GM18511 (cell line): Measurements from ENCODE around the gene LRWD1.
A peak's percentile ranks its signal among the peaks of the same experiment; 100 is the strongest.
"Not testable (repeated sequence)": the region's sequence is repeated elsewhere in the genome, so short reads cannot be mapped to it uniquely, and the experiment has no call there.

Experiments used
- ATAC-seq: cut with Tn5 transposase; IDR thresholded peaks from one replicate; pipeline ENCODE4 v1.9.1; 2021; ENCODE audit warnings: mild to moderate bottlenecking, moderate library complexity; ENCODE audit not compliant: unreplicated experiment

Gene LRWD1

DNA sequence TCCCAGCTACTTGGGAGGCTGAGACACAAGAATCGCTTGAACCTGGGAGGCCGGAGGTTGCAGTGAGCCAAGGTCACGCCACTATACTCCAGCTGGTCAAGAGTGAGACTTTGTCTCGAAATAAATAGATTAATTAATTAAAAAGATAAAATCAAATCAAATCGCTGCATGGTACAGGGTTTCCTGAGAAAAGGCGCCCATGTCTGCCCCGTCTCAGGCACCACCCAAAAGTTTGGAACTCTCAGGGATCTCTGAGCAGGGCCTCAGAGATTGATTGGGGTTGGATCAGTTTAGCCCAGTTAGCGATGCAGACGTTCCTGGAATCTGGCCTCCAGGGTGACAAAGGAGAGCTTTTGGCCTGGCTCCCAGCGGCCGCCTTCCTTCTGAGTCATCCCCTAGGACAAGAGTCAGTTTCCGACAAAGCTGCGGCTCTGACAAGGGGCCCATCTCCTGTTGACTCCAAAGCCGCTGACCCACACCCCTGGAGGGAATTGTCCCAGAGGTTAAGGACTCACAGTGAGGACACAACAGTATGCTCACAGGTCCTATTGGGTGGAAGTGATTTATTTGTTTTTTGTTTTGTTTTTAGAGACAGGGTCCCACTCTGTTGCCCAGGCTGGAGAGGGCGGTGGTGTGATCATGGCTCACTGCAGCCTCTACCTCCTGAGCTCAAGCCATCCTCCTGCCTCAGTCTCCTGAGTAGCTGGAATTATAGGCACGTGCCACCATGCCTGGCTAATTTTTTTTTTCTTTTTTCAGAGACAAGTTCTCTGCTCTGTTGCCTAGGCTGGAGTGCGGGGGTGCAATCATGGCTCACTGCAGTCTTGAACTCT lies 24.6 kb upstream of the LRWD1 start:
- no peak for ATAC-seq

DNA sequence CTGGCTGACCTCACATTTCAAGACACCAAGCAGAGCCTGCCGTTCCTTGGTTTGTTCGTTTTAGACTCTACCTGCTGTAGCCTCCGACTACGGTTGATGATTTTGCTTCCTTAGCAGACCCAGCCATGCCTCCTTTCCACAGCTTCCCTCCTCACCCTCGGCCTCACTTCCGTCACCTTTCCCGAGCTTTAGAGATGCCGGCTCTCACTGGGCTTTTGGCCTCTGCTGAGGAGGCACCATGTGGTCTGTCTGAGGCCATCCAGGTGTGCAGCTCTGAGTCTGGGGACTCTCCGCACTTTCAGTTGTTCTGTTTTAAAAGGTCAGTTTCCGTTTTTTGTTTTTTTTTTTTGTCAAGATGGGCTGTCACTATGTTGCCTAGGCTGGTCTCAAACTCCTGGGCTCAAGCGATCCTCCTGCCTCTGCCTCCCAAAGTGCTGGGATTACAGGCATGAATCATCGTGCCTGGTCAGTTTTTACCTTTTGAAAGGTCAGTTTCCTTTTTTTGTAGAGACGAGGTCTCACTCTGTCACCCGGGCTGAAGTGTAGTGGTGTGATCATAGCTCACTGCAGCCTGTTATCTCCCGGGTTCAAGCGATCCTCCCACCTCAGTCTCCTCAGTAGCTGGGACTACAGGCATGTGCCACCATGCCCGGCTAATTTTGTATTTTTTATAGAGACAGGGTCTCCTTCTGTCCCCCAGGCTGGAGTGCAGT lies 19.7 kb upstream of the LRWD1 start:
- peak; percentile 48 for ATAC-seq

DNA sequence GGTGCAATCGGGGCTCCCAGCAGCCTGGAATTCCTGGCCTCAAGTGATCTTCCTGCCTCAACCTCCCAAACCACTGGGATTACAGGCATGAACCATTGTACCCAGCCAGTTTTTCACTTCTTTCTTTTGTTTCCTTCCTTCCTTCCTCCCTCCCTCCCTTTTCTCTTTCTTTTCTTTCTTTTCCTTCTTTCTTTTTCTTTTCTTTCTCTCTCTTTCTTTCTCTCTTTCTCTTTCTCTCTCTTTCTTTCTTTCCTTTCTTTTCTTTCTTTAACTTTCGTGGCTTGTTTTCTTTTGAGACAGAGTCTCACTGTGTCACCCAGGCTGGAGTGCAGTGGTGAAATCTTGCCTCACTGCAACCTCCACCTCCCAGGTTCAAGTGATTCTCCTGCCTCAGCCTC lies 19.1 kb upstream of the LRWD1 start:
- ATAC-seq = no peak

DNA sequence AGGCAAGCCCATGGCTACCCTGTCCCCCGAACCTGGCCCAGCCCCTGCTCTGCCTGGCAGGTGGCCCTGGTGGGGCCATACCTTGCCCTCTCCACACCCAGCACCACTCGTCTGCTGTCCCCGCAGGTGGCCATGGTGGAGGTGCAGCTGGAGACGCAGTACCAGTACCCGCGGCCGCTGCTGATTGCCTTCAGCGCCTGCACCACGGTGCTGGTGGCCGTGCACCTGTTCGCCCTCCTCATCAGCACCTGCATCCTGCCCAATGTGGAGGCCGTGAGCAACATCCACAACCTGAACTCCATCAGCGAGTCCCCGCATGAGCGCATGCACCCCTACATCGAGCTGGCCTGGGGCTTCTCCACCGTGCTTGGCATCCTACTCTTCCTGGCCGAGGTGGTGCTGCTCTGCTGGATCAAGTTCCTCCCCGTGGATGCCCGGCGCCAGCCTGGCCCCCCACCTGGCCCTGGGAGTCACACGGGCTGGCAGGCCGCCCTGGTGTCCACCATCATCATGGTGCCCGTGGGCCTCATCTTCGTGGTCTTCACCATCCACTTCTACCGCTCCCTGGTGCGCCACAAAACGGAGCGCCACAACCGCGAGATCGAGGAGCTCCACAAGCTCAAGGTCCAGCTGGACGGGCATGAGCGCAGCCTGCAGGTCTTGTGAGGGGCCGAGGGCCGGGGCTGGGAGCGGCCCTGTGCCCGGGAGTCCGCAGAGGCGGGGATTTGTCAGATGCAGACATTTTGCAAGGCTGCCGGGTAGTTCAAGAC lies 18.2 kb upstream of the LRWD1 start:
- ATAC-seq = no peak

DNA sequence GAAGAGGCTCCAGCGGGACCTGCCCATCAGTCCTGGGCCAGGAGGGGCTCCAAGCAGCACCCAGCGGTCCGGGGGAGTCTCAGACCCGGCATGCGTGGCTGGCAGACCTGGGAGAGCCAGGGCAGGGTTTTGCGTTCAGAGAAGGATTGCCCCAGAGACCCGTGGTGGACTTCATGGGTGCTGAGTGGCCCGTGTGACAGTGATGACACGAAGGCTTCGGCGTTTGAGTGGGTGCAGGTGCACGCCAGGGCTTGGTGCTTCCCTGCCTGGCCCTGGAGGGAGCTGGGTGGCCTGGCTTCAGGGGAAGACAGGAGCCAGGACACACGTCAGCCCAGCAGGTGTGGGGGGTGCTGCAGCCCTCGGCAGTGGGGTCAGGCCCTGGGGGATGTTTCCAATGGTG lies 17.5 kb upstream of the LRWD1 start:
- ATAC-seq = no peak

DNA sequence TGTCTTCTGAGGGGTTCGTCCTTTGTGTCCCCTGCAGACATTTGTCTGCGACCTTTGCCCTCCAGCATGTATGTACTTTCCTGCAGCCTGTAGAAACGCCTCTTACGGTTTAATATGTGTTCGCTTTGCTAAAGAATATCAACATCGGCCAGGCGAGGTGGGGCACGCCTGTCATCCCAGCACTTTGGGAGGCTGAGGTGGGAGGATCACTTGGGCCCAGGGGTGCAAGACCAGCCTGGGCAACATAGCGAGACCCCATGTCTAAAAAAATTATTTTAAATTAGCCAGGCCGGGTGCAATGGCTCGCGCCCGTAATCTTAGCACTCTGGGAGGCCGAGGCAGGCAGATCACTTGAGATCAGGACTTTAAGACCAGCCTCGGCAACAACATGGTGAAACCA lies 15.6 kb upstream of the LRWD1 start:
- ATAC-seq = no peak

DNA sequence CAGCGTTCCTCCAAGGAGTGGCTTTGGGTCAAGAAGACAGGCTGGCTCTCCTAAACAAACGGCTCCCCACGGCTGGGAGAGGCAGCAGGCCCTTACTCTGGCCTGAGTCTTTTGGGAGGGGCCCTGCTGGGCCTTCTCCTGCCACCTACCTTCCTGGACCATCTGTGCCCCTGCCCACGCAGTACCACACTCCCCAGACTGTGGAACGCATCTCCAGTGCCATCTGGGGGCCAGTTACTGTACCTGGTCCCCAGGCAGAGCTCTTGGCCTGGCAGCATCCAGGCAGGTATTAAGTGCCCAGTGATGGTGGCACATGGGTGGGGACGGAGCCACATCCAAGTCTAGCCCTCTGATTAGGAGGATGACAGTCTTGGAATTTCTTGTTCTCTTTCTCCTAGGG lies 14.5 kb upstream of the LRWD1 start:
- no peak for ATAC-seq

DNA sequence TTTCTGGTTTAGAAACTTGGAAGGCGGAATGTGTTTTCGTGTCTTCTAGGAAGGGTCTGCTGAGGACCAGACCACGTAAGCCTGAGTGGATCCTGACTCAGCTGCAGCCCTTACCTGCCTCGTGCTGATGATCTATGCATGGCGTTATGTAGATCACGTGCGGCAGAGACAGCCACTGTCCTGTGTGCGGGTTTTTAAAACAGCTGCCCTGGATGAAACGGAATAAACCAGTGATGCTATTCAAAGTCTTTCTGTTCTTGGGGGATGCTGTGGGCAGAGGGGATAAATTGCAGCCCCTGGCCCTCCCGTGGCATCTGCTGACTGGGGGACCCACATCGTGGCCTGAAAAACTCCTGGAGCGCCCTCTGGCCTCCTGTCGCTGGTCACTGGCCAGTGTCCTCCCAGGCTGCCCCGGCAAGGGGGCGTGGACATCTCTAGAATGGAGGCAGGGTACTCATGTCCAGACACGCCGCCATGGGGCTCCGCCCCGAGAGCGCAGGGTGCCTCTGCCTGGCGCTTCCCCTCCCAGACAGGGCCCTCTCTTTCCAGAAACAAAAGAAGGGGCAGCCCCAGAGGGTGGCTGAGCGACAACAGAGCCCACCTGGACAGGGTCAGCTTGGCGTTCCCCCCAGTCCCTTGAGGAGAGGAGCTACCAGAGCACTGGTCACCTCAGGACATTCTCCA lies 13.3 kb upstream of the LRWD1 start:
- ATAC-seq = no peak

DNA sequence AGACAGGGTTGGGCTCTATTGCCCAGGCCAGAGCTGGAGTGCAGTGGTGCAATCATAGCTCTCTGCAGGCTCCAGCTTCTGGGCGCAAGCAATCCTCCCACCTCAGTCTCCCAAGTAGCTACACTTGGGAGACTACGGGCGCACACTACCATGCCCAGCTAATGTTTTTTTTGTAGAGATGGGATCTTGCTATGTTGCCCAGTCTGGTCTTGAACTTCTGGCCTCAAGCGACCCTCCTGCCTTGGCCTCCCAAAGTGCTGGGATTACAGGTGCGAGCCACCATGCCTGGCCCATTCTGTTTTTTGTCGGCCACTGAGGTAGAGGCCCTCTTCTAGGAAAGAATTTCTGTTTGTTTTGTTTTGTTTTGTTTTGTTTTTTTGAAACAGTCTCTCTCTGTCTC lies 12.3 kb upstream of the LRWD1 start:
- no peak for ATAC-seq

DNA sequence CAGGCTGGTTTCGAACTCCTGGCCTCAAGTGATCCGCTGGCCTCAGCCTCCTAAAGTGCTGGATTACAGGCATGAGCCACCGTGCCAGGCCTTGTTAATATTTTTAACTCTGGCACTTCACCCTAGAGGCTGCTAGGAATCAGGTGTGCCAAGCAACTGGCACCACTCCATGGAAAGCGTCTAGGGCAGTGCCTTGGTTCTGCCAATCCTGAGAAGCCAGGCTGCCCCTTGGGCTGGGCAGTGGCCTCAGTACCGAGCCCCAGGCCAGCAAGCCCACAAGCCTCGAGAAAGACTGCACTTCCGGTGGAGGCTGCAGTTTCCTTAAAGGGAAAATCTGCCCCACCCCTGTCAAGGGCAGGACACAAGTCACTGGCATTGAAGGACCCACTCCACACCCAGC lies 11.5 kb upstream of the LRWD1 start:
- ATAC-seq = no peak

DNA sequence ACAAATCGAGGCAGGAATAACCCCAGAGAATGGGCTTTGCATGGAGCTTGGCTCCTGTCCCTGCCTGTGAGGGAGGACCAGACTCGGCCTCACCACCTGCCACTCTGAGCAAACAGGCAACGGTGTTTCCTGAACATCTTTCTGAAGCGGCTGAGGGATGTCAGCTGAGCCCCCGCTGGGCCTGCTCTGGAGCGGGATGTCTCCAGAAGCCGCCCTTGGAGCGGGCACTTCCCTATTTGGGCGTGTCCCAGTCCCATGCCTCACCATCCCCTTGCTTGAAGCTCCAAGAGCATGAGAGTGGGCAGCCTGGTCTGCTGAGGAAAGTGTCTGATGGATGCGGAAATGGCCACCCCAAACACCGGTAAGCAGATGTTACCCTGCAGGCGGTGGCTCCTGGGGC lies 10.3 kb upstream of the LRWD1 start:
- no peak for ATAC-seq

DNA sequence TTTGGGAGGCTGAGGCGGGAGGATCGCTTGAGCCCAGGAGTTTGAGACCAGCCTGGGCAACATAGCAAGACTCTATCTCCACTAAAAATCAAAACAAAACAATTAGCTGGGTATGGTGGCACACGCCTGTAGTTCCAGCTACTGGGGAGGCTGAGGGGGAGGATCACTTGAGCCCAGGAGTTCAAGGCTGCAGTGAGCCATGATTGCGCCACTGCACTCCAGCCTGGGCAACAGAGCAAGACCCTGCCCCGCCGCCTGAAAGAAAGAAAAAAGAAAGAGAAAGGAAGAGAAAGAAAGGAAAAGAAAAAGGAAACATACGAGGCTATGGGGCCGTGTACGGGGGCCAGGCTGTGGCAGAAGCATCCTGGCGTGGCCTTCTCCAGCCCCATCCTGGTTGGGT lies 9.9 kb upstream of the LRWD1 start:
- ATAC-seq = not testable (repeated sequence)

DNA sequence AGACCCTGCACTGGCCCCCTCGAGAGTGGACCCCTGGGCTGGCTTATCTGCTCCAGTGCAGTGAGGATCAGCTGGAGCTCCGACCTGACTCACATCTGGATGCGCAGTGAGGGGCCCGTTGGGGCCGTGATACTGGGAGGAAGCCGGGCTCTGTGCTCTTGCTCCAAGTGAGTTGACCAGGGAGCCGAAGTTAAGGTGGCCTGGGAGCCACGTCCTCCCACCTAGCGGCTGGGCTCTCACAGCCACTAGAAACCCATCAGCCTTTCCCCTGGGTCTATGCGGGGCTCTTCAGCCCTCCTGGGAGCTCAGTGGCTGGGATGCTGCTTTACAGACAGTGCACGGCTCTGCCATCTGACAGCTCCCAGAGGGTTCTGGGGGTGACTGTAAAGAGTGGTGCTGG lies 9.2 kb upstream of the LRWD1 start:
- ATAC-seq = no peak

DNA sequence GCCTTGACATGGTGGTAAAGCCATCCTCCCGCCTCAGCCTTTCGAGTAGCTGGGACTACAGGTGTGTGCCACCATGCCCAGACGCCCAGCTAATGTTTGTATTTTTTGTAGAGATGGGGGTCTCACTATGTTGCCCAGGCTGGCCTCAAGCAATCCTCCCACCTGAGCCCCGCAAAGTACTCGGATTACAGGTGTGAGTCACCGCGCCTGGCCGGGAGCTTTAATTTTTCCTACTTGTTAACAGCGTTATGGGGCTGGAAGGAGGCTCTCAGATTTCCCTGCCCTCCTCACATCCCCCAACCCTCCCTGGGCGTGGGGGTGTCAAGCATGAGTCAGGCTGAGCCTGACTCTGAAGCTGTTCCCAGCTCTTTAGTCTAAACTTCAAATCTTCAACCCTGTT lies 8.5 kb upstream of the LRWD1 start:
- no peak for ATAC-seq

DNA sequence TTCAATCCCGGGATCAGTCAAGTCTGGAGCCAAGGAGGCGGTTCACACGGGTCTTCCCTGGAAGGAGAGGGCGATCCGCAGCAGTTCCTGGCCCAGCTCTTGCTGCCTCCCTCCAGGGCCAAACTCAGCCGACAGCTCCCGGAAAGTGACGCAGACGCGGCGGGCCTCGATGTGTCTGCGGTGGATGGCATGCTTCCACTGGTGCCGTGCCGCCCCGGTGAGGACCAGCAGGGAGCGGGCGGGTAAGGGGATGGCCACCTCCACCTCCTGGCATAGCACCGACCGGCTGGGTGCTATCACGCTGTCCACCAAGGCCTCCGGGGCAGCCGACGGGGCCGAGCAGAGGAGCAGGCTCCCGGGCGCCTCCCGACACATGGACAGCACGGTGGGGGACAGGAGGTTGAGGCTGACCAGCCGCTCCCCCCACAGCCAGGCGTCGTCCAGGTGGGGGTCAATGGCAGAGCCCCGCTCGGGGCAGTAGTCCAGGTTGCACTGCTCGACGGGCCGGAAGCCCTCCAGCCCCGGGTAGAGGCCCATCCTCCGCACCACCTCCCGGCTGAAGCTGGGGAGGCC lies 7.3 kb upstream of the LRWD1 start:
- ATAC-seq = no peak

DNA sequence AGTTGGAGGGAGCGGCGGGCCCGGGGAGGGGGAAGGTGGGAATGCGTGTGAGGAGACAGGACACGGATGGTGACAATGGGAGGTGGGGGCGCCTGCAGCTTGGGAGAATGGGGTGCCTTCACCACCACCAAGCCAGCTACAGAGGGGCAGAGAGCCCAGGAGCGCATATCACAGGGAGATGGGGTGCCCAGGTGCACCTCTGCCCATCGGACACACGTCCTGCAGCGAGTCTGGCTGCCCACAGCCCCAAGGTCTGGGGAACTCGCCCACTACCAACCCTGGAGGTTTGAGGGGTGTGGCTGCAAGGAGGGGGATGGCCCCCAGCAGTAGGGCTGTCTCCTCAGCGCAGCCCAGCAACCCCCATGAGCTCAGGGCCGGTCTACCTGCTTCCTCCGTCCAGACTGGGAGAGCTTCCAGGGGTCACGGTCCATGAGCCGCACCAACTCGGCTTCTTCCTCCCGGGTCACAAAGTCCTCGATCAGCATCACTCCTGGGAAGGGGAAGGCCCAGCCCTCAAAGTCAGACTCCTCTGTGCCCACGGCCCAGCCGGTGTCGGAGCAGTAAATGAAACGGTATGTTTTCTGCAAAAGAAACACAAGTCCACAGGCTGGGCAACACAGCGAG lies 5.5 kb upstream of the LRWD1 start:
- no peak for ATAC-seq

DNA sequence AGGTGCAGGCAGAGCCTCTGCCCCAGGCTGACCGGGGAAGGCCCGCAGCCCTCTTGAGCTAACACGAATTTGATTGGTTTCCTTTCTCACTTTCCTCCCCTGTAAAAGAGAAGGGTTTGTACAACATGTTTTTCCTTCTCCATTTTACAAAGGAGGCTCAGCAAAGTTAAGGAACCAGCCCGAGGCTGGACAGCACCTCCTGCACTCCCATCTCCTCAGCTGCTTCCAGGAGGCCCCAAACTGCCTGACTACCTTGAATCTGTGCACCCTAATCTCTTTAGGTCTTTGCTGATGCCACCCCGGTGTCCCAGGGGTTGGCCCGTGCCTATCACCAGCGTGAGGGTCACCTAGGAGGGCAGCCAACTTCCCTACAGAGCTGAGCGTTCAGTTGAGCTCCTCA lies 4.3 kb upstream of the LRWD1 start:
- no peak for ATAC-seq

DNA sequence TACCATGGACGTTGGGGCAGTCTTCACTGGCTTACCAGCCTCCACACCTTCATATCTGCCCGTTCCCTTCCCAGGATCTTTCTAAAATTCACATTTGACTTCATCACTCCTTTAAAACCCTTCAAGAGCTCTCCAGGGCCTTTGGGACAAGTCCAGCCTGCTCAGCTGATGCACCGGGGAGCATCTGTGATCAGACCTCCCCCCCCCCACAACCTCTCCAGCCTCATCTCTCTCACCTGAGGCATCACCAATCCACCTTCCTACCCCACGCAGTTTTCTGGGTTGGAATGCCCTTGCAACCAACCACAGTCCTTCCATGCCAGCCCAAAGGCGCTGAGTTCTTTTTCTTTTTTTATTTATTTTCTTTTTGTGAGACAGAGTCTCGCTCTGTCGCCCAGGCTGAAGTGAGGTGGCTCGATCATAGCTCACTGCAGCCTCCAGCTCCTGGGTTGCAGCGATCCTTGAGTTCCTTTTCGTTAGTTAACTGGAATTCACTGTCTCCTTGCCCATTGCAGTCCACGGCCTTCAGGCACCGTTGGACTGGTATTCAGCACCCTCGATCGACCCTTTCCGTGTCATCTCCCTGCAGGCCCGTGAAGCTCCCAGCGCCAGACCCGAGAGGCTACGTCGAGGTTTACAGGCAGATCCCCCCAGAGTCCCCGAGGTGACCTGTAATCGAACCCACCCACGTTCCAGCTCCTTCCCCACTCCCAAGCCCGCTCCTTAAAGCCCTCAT lies 775 bp upstream of the LRWD1 start:
- no peak for ATAC-seq

DNA sequence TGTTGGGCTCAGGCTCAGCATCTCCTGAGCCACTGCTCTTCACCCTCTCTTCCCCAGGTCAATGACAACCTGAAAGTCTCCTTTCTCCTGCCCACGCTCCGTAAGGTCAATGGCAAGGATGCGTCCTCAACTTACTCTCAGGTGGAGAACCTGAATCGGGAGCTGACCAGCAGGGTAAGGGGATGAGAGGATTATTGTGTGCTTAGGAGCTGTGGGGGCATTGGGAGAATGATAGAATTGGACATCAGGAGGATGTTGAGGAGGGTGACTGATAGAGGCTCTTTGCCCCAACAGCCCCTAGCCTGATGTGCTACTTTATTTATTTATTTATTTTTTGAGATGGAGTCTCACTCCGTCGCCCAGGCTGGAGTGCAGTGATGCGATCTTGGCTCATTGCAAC lies 1.3 kb downstream of the LRWD1 start:
- no peak for ATAC-seq
